Measurements from ENCODE around the gene LCNL1.

Gene LCNL1

GRCh38 chr9:137009938-137010732, 27.3 kb downstream of the LCNL1 start:
- DNase-seq (ENCODE audit: low read depth in 2 of 2): no peak

- no peak for DNase-seq (ENCODE audit: low read depth in 2 of 2)
These were observed 28.4 kb downstream of the LCNL1 start for GRCh38 chr9:137011156-137011555.

- DNase-seq (ENCODE audit: low read depth in 2 of 2): no peak
These were observed 29.3 kb downstream of the LCNL1 start for GRCh38 chr9:137011907-137012675.

DNA sequence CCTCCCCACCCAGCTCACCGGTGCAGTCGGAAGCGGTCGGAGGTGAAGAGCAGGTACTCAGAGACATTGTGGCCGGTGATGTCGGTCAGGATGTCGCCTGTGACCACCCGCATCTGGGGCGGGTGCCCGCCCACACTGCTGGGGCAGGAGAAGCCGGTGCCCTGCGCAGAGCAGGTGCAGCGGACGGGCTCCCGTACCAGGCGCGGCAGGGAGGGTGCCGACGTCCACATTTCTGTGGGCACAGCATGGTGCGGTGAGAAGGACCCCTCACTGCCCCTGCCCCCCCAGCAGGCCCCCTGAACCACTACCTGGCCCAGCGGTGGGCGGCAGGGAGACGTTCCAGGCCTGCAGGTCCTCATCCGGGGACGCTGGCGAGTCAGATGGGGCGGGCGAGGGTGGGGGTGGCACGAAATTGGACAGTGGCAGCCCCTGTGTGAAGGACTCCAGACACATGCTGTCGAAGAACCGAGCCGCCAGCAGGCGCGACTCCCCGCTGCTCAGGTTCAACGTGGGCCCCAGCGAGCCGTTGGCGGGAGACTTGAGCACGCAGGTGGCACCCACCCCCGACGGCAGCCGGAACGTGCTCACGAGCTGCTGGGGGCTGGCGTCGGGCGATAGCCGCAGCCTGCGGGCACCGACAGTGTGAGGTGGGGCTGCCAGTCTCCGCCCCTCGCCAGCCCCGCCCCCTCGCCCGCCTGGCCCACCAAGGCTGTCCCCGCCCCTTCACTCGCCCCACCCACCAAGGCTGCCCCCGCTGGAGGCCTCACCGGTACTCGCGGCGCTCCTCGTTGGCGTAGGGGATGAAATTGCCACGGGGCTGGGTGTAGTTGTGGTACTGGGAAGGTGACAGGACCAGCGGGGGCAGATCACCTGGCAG, 30.1 kb downstream of the LCNL1 start:
- no peak for DNase-seq (ENCODE audit: low read depth in 2 of 2)

- DNase-seq (ENCODE audit: low read depth in 2 of 2): no peak
These were observed 30.8 kb downstream of the LCNL1 start for GRCh38 chr9:137013571-137013940.

GRCh38 chr9:137014166-137014565, 31.4 kb downstream of the LCNL1 start:
- DNase-seq (ENCODE audit: low read depth in 2 of 2): no peak

DNA sequence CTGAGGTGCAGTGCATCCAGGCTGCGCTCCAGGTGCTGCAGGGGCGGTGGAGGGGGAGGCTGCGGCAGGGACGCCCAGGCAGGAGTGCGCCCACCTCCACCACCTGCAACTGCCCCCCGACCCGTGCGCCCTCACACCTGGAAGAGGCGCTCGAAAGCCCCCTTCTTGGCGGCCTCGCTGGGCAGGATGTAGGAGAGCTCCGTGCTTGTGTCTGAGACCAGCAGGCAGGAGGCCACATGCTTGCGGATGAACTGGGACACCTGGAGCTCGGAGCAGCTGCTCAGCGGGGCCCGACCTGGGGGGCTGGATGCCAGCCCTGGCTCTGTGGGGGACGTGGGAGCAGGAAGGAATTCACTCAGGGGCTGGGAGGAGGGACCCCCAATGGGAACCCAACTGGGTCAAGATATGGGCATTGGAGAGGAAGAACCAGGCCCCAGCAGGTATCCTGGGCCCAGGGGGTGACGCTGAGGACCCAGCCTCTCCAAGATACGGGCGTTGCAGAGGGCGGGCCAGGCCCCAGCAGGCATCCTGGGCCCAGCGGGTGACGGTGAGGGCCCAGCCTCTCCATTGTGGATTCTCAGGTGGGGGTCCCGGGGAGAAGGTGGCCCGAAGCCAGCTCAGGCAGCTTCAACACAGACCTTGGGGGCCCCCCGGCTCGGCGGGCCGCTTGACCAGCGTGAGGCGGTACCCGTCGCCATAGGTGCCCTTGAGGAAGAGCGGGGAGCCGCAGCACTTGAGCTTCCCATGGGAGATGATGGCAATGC, 32.2 kb downstream of the LCNL1 start:
- no peak for DNase-seq (ENCODE audit: low read depth in 2 of 2)

DNA sequence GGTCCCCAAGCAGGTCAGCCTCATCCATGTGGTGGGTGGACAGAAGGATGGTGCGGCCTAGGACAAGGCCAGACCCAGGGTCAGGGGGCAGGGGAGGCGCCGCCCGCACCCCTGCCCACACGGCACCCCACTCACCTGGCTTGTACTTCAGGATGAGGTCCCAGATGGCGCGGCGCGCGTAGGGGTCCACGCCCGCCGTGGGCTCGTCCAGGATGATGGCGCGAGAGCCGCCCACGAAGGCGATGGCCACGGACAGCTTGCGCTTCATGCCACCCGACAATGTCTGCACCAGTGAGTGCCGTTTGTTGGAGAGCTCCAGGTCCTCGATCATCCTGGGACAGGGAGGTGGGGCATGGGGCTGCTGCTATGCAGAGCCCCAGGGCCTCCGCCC, 32.7 kb downstream of the LCNL1 start:
- DNase-seq (ENCODE audit: low read depth in 2 of 2): no peak

DNA sequence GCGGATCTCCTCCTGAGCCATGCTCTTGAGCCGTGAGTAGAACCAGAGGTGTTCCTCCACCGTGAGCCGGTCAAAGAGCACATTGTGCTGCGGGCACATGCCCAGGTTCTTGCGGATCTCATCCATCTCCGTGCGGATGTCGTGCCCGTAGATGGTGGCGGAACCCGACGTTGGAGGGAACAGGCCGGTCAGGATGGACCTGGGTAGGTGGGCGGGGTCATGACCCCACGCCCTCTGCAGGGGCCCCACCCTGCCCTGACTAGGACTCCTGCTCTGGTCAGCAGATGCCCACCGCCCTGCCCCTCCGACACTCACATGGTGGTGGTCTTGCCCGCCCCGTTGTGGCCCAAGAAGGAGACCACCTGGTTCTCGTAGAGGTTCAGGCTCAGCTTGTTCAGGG, 33.2 kb downstream of the LCNL1 start:
- DNase-seq (ENCODE audit: low read depth in 2 of 2): no peak

DNA sequence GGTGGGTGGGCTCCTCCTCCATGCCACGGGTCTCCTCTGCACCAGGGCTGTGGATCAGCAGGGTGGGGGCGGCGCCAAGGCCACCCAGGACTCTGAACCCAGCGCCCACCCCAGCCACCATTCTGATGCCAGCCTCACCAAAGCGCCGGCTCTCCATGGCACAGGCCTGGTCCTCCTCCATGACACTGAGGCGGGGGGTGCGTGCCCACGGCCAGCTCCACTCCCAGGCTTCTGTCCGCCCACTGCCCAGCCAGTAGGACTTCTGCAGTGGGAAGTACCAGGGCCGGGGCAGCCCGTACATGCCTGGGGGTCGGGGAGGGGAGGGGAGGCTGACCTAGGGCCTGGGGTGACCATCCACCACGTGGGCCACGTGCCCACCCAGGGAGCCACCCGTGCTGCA, 33.6 kb downstream of the LCNL1 start:
- DNase-seq (ENCODE audit: low read depth in 2 of 2): no peak

DNA sequence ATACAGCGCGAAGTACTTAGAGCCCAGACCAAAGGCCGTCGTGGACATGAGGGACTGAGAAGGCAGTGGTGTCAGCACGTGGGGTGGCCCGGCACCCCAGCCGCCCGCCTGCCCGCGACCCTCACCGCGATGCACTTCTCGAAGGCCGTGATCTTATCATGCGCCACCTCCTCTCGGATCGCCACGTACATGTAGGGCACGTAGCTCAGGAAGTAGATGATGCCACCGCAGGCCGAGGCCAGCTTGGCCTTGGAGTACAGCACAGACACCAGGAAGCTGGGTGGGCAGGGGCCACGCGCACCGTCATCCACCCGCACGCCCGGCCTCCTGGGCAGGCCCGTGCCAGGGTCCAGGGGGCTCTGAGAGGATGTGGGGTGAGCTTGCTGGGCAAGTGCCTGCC, 34.3 kb downstream of the LCNL1 start:
- DNase-seq (ENCODE audit: low read depth in 2 of 2): no peak

DNA sequence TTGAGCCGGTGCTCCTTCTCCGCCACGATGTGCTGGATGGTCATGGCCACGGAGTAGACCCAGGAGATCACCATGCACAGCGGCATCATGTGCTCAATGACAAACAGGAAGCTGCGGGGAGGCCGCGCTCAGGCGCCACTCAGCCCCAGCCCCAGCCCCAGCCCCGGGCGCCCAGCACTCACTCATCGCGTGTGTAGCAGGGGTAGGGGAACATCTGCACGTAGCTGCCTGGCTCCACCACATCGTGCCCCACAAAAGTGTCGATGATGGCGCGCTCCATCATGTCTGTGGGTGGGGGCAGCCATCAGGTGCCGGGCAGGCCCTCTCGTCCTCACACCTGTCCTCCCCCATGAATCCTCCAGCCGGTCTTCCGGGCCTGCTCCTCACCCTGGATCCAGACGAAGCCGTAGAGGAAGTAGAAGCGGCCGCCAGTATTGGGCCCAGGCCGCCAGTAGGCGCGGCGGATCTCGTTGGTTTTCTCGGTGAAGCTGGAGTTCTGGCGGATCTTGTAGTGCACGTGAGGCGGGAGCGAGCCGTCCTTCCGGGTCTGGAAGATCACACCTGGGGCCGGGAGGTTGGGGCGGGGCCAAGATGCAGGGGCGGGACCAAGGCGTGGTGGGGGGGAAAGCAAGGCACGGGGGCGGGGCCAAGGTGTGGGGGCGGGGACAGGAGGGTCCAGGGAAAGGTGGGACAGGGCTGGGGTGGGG, 35.2 kb downstream of the LCNL1 start:
- no peak for DNase-seq (ENCODE audit: low read depth in 2 of 2)

DNA sequence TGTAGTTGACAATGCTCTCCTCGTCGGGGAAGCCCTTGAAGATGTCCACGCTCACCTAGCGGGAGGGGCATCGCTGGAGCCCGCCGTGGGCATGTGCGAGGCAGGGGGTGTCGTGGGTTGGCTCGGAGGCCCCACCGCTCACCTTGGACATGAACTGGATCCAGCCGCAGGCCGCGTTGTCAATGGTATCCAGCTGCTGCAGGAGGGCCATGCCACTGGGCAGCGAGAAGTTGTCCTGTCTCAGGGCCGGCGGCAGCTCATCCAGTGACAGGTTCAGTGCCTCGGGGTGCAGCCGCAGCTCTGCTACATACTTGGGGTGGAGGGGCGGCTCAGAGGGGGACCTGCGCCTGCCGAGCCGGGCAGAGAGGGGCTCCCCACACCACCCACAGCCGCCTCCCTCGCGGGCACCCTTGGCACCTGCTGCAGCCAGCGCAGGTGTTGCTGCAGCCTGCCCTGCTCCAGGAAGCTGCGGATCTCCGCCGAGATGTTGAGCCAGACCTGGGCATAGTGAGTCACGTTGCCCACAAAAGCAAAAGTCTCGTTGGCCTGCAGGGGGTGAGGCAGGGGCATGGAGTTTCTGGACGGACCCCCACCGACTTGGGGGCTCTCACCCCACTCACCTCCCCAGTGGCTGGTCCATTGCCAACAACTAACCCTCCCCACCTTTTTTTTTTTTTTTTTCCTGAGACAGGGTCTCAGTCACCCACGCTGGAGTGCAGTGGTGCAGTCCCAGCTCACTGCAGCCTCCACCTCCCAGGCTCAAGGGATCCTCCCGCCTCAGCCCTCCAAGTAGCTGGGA, 36.2 kb downstream of the LCNL1 start:
- DNase-seq (ENCODE audit: low read depth in 2 of 2): no peak

GRCh38 chr9:137019891-137020683, 37.3 kb downstream of the LCNL1 start:
- DNase-seq (ENCODE audit: low read depth in 2 of 2): no peak

DNA sequence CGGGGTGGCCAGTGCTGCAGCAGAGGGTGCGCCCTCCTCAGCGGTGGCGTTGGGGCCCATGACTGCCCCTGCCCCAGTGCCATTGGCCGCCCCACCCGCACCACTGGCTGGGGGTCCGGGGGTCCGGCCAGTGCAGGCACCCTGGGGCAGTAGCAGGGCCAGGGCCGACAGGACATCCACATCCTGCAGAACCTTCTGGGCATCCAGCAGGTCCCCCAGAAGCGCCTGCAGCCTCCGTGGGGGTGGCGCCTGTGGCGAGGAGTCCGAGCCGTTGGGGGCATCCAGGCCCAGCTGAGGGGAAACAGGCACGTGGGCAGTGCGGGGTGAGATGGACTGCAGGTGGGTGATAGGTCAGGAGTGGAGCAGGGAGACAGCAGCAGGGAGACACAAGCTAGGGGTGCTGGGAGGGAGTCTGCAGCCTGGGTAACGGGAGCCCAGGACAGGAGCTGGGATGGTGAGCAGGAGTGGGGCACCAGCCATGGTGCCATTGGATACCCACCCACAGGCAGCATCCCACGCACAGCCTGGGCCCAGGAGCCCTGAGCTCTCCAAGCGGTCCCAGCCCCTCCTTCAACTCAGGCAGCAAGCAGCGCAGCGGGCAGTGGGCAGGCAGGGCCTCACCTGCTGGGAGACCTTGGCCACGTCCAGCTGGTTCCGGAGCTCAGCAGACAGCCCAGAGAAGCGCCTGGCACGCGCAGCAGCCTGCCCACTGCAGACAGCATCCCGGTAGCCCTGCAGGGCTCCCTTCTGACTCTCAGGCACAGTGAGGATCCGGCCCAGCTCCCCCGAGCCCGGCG, 38.2 kb downstream of the LCNL1 start:
- DNase-seq (ENCODE audit: low read depth in 2 of 2): no peak

DNA sequence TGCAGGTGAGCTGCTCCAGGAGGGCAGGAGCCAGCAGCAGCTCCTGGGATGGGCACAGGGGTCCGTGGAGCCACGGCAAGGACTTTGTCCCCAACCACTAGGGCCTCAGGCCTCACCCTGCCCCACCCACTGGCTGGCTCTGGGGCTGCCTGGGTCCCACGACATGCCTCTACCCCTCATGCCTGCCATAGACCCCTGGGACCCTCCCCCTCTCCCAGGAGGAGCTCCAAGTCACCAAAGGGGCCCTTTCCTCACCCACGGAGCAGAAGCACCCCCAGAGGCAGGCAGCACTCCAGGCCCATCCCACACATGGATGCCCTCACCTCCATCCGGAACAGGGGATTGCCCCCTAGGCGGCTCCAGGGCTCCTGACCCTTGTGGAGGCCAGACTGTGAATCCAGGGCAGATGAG, 38.8 kb downstream of the LCNL1 start:
- DNase-seq (ENCODE audit: low read depth in 2 of 2): no peak

DNA sequence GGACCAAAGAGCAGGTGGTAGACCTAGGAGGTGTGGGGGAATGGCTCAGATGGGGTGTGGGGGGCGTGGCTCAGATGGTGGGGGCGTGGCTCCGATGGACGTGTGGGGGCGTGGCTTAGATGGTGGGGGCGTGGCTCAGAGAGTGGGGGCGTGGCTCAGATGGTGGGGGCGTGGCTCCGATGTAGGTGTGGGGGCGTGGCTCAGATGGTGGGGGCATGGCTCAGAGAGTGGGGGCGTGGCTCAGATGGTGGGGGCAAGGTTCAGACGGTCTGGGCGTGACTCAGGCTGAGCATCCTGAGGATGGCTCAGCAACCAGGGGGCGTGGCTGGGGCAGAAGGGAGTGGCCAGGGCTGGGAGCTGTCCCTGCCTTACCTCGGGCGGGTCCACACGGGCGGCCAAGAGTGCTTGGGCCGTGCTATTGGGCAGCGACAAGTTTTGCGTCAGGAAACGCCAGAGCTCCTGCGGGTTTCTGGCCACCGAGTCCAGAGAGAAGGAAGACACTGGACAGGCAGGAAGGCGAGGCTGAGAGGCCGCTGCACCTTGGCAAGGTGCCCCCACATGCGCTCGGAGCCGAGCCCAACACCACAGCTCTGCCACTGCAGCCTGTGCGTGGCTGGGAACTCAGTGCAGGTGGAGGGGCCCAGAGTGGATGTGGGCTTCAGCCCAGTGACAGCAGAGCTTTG, 39.3 kb downstream of the LCNL1 start:
- DNase-seq (ENCODE audit: low read depth in 2 of 2): no peak

DNA sequence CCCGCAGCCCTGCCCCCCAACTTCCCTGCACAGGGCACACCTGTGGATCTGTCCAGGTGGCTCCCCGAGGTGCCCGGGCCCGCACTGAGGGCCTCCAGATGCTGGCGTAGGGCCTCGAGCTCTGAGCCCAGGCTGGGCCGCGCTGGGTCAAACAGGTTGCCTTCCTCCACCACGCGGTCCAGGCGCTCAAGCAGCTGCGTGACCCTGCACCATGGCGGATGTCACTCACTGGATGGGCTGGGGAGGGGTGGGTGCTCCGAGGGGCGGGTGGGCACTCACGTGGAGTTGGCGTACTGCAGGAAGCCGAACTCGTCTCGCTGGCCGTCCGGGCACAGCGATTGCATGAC, 39.8 kb downstream of the LCNL1 start:
- no peak for DNase-seq (ENCODE audit: low read depth in 2 of 2)
